ENCODE data around the gene F7. TPM values are rescaled to one million over a fixed set of nuclear protein-coding genes. Genes with fewer than 3 reads are reported as not detected.

Gene F7
- total and polyA plus RNA-seq, 2 of the 4 experiments (the other 2 are of a cell fraction), result under 0.01 to 0.07 TPM

DNA sequence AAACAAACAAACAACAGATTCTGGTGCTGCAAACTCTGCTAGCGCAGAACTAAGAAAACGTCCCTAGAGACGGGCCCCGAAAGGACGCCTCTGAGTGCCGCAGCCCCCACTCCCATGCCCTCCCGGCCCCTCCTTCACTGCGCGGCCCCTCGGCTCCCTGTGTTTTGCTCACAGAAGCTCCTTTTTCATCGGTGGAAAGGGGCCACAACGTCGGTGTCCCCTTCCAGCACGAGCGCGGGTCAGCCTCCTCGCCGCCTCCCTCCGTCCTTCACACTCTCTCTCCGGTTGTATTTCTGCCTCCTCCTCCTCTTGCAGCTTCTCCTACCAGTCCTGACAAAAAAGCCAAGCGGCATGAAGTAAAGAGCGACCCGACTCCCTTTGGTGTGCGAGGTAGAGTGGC is 14.8 kb upstream of the F7 start:
- Histone ChIP-seq H3K4ac (ENCODE audit: low read depth, low read length) (no peak overlapping the region), H3K27ac (ENCODE audit: insufficient read depth, low read length) (no peak overlapping the region), H3K18ac (ENCODE audit: low read depth, low read length) (no peak overlapping the region), H2BK20ac (ENCODE audit: low read depth, low read length) (no peak overlapping the region), H3K9ac (ENCODE audit: low read depth, low read length) (no peak overlapping the region), H4K20me1 (ENCODE audit: insufficient read depth, low read length) (no peaks in the 10 kb centered on the region), H3K36me3 (ENCODE audit: control insufficient read depth, insufficient read depth, low read length) (no peaks in the 10 kb centered on the region), H2AK5ac (ENCODE audit: low read depth, low read length) (no peak overlapping the region), H3K4me3 (ENCODE audit: insufficient read depth, low read depth, low read length) (no peak overlapping the region), H2BK120ac (ENCODE audit: low read depth, low read length) (no peak overlapping the region), H2BK5ac (ENCODE audit: low read depth, low read length, poor library complexity, severe bottlenecking) (no peak overlapping the region), H3K9me1 (ENCODE audit: insufficient read depth, low read length) (no peaks in the 10 kb centered on the region), H2AFZ (replicated peaks; ENCODE audit: low read length, poor library complexity) (no peak overlapping the region), H3K27me3 (ENCODE audit: control insufficient read depth, insufficient read depth, low read length) (peaks cover 57% of the 10 kb centered on the region), H3K4me1 (ENCODE audit: control insufficient read depth, insufficient read depth, low read length) (no peaks in the 10 kb centered on the region), H3K4me2 (ENCODE audit: low read depth, low read length) (no peak overlapping the region), H3K79me1 (ENCODE audit: low read depth in 1 of 2, low read length in 2 of 2) (no peaks in the 10 kb centered on the region), H2AK9ac (replicated peaks; ENCODE audit: low read depth, low read length, poor library complexity) (no peak overlapping the region), H3K23ac (ENCODE audit: low read depth, low read length) (no peak overlapping the region), H3K9me3 (ENCODE audit: control insufficient read depth, insufficient read depth, low read length) (no peaks in the 10 kb centered on the region), H3K56ac (ENCODE audit: extremely low read depth, insufficient read depth, low read length) (no peak overlapping the region), H4K91ac (ENCODE audit: insufficient read depth, low read depth, low read length) (no peak overlapping the region), H4K8ac (ENCODE audit: low read depth in 2 of 2, low read length in 2 of 2) (no peak overlapping the region), H2BK15ac (ENCODE audit: low read depth, low read length) (no peak overlapping the region), H3K14ac (replicated peaks; ENCODE audit: low read depth, low read length) (no peak overlapping the region), H4K5ac (ENCODE audit: low read depth, low read length) (no peak overlapping the region)
- no peak for DNase-seq
- POLR2A ChIA-PET (ENCODE audit: unreplicated experiment), result no interaction called here
- intact Hi-C loops (cut with micrococcal nuclease), result no loop called here
- no TSS peak for BruUV-seq (replicated peaks)
- 88% methylated on average over 10 of the region's 24 CpGs; no CpG with 5 or more reads in 1 of the 2 experiments for WGBS, 2 experiments (ENCODE audit: extremely low coverage in 2 of 2, insufficient read length in 1 of 2)
- dilution Hi-C loops (cut with HindIII; ENCODE audit: low sequenced_read_pairs, unreplicated experiment), result no loop called here
- ATAC-seq (ENCODE audit: low read depth), result no peak
- TF ChIP-seq CEBPB (IDR thresholded peaks at IDR 0.05; ENCODE audit: low read depth, low read length) (no peak), BHLHE40 (IDR thresholded peaks at IDR 0.05; ENCODE audit: low read depth, low read length) (no peak), USF2 (IDR thresholded peaks at IDR 0.05; ENCODE audit: low read depth, low read length) (no peak)
- in situ Hi-C loops (cut with MboI; ENCODE audit: low sequenced_read_pairs), result no loop called here
- CTCF ChIA-PET, result no interaction called here
